Breast epithelium (tissue), 4 donors: ENCODE data around the gene XPA. TPM values are rescaled to one million over a fixed set of nuclear protein-coding genes. Genes with fewer than 3 reads are reported as not detected.

Source experiments
- DNase-seq, 2 donors: peaks; one replicate each; pipeline ENCODE4 v3.0.0-alpha.2; 2019; ENCODE audit warnings: low spot score in 2 of 2
- H3K27ac ChIP-seq, 2 donors: fragments of 200-600 bp; sonication (generic) in 1 of 2; one replicate each; pipeline ENCODE4 v1.5.1; 2016 to 2019; ENCODE audit warnings: mild to moderate bottlenecking in 1 of 2
- H3K27me3 ChIP-seq, 2 donors: fragments of 200-600 bp; sonication (generic) in 1 of 2; one replicate each; pipeline versions ENCODE4 v1.5.1 to v1.6.0; 2017 to 2019; ENCODE audit warnings: control low read depth in 1 of 2, mild to moderate bottlenecking in 1 of 2
- H3K36me3 ChIP-seq: fragments of 200-600 bp; one replicate; pipeline ENCODE4 v1.5.1; 2019
- H3K4me1 ChIP-seq, 2 donors: fragments of 200-600 bp; sonication (generic); one replicate each; pipeline ENCODE4 v1.5.1; 2016 to 2019; ENCODE audit warnings: control low read depth in 1 of 2
- H3K4me3 ChIP-seq, 3 donors: fragments of 200-600 bp; sonication (generic); 1 replicate in 2 of 3; 2 replicates in 1 of 3; pipeline ENCODE4 v1.5.1; 2016 to 2019; ENCODE audit warnings: mild to moderate bottlenecking in 3 of 3, moderate library complexity in 2 of 3
- H3K9me3 ChIP-seq, 2 donors: fragments of 200-600 bp; sonication (generic) in 1 of 2; one replicate each; pipeline ENCODE4 v1.5.1; 2016 to 2019; ENCODE audit warnings: control low read depth in 1 of 2
- CTCF ChIP-seq, 3 donors: fragments of 450-650 bp; IDR thresholded peaks; one replicate each; pipeline ENCODE4 v1.5.1; 2016 to 2017; ENCODE audit warnings: antibody characterized with exemption in 3 of 3, mild to moderate bottlenecking in 3 of 3, moderate library complexity in 3 of 3
- POLR2A ChIP-seq: fragments of 450-650 bp; IDR thresholded peaks from one replicate; pipeline ENCODE4 v1.6.1; 2016; ENCODE audit warnings: antibody characterized with exemption, mild to moderate bottlenecking, moderate library complexity
- POLR2AphosphoS5 ChIP-seq, 3 donors: sonication (generic); formaldehyde crosslinking; IDR thresholded peaks; one replicate each; pipeline ENCODE4 v1.6.1; 2017; ENCODE audit warnings: antibody characterized with exemption in 3 of 3
- intact Hi-C: fragments of 100-400 bp; cut with DNase I; formaldehyde crosslinking; loops from one replicate; pipeline ENCODE4 v1.15.1; 2023; ENCODE audit warnings: low total_unique reads
- total RNA-seq, 3 donors: library from RNA; depleted of rRNA; stranded (reverse); fragments of >200 nt; gene quantifications; one replicate each; pipeline ENCODE4 v1.1.0, GENCODE V29; 2016

Gene XPA
- total RNA-seq, 3 donors from 2014 or later = 15.4 to 16.8 (median 16.7) TPM

GRCh38 chr9:97666907-97667686 lies 30.0 kb downstream of the XPA start:
- H3K36me3 ChIP-seq = peaks cover 6% of the 10 kb centered on the region
- no peaks in the 10 kb centered on the region for H3K4me1 ChIP-seq
- TF ChIP-seq POLR2AphosphoS5 (IDR thresholded peaks at IDR 0.05) = no peak
- no peak for TF ChIP-seq CTCF (IDR thresholded peaks at IDR 0.05)
- TF ChIP-seq POLR2A = no peak
- H3K27me3 ChIP-seq = no peaks in the 10 kb centered on the region
- intact Hi-C loops = no loop called here
- no peak for DNase-seq
- H3K27ac ChIP-seq = no peak overlapping the region
- no peak overlapping the region for H3K4me3 ChIP-seq
- no peaks in the 10 kb centered on the region for H3K9me3 ChIP-seq

DNA sequence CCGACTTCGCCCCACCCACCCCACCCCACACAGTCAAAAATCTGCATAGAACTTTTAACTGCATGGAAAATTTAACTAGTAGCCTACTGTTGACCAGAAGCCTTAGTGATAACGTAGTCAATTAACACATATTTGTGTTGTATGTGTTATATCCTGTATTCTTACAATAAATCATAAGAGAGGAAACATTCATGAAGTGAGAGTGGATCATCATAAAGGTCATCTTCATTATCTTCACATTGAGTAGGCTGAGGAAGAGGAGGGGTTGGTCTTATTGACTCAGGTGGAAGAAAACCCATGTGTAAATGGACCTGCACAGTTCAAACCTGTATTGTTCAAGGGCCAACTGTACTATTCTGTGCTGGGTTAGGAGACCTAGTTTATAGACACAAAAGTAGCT lies 31.4 kb downstream of the XPA start:
- H3K27me3 ChIP-seq = no peaks in the 10 kb centered on the region
- H3K9me3 ChIP-seq = no peaks in the 10 kb centered on the region
- no peak for TF ChIP-seq POLR2A
- no peak for TF ChIP-seq CTCF (IDR thresholded peaks at IDR 0.05)
- no peak for TF ChIP-seq POLR2AphosphoS5 (IDR thresholded peaks at IDR 0.05)
- no peak overlapping the region for H3K4me3 ChIP-seq
- H3K27ac ChIP-seq = no peak overlapping the region
- intact Hi-C loops = no loop called here
- no peaks in the 10 kb centered on the region for H3K4me1 ChIP-seq
- no peak for DNase-seq
- peaks cover 6% of the 10 kb centered on the region for H3K36me3 ChIP-seq

- Histone ChIP-seq H3K36me3 (peaks cover 3% of the 10 kb centered on the region), H3K4me3 (no peak overlapping the region), H3K9me3 (no peaks in the 10 kb centered on the region), H3K4me1 (no peaks in the 10 kb centered on the region), H3K27ac (no peak overlapping the region), H3K27me3 (no peaks in the 10 kb centered on the region)
- DNase-seq = no peak
- TF ChIP-seq CTCF (IDR thresholded peaks at IDR 0.05) (no peak), POLR2A (no peak), POLR2AphosphoS5 (IDR thresholded peaks at IDR 0.05) (no peak)
- intact Hi-C loops = no loop called here
Observed at GRCh38 chr9:97660847-97661246, 36.3 kb downstream of the XPA start.

DNA sequence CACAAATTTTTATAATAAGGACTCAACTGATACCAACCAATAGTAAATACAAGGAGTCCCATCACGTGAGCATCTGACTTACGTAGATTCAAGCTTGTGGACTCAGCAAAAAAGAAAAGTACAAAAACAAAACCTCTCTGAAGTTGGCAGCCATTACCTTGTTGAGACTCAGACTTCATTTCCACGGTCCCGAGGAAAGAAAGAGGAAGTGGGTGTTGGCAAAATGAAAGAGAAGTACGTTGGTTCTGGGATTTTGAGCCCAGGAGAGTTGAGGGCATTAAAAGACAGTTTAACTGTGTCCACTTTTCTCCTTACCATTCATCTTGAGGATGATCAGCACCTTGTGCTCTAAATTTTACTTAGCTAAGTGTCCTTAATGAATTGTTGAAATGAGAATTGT lies 36.8 kb downstream of the XPA start:
- H3K9me3 ChIP-seq = no peaks in the 10 kb centered on the region
- no peaks in the 10 kb centered on the region for H3K4me1 ChIP-seq
- intact Hi-C loops = no loop called here
- no peak overlapping the region for H3K27ac ChIP-seq
- H3K27me3 ChIP-seq = no peaks in the 10 kb centered on the region
- TF ChIP-seq POLR2A = no peak
- TF ChIP-seq POLR2AphosphoS5 (IDR thresholded peaks at IDR 0.05) = no peak
- no peak for TF ChIP-seq CTCF (IDR thresholded peaks at IDR 0.05)
- H3K36me3 ChIP-seq = peaks cover 6% of the 10 kb centered on the region
- DNase-seq = no peak
- no peak overlapping the region for H3K4me3 ChIP-seq

GRCh38 chr9:97659771-97660170 lies 37.4 kb downstream of the XPA start:
- TF ChIP-seq CTCF (IDR thresholded peaks at IDR 0.05) = no peak
- no peak for TF ChIP-seq POLR2A
- no peak for TF ChIP-seq POLR2AphosphoS5 (IDR thresholded peaks at IDR 0.05)
- peaks cover 6% of the 10 kb centered on the region for H3K36me3 ChIP-seq
- no peaks in the 10 kb centered on the region for H3K27me3 ChIP-seq
- H3K27ac ChIP-seq = no peak overlapping the region
- H3K9me3 ChIP-seq = no peaks in the 10 kb centered on the region
- intact Hi-C loops = no loop called here
- no peak overlapping the region for H3K4me3 ChIP-seq
- no peak for DNase-seq
- no peaks in the 10 kb centered on the region for H3K4me1 ChIP-seq
